GM19035 (cell line): Measurements from ENCODE around the gene MSL1.

ENCODE experiments used
- ATAC-seq: cut with Tn5 transposase; IDR thresholded peaks from one replicate; pipeline ENCODE4 v1.9.1; 2021; ENCODE audit not compliant: unreplicated experiment

The MSL1 gene

GRCh38 chr17:40121181-40122135 lies at the start of gene MSL1:
Gene MSL1, plus strand, starts transcription at chr17:40121971. Its CDS starts 642 bp downstream, at chr17:40122613.
- peak; percentile 57 for ATAC-seq

- no peak for ATAC-seq
These were observed 49.6 kb upstream of the MSL1 start for GRCh38 chr17:40072040-40072734.

GRCh38 chr17:40072735-40073346 lies 48.9 kb upstream of the MSL1 start:
- no peak for ATAC-seq

- ATAC-seq = no peak
These were observed 48.2 kb upstream of the MSL1 start for GRCh38 chr17:40073454-40074174.

- no peak for ATAC-seq
These were observed 47.6 kb upstream of the MSL1 start for GRCh38 chr17:40074175-40074512.

GRCh38 chr17:40074871-40075200 lies 46.9 kb upstream of the MSL1 start:
- no peak for ATAC-seq

GRCh38 chr17:40075201-40075941 lies 46.4 kb upstream of the MSL1 start:
- no peak for ATAC-seq

- no peak for ATAC-seq
These were observed 45.8 kb upstream of the MSL1 start for GRCh38 chr17:40075942-40076498.

GRCh38 chr17:40076591-40076990 lies 45.2 kb upstream of the MSL1 start:
- no peak for ATAC-seq

GRCh38 chr17:40079545-40079944 lies 42.2 kb upstream of the MSL1 start:
- no peak for ATAC-seq

GRCh38 chr17:40084477-40084876 lies 37.3 kb upstream of the MSL1 start:
- ATAC-seq = no peak

- no peak for ATAC-seq
These were observed 35.4 kb upstream of the MSL1 start for GRCh38 chr17:40086150-40087044.

- ATAC-seq = no peak
These were observed 34.5 kb upstream of the MSL1 start for GRCh38 chr17:40087049-40087794.

GRCh38 chr17:40087903-40088718 lies 33.7 kb upstream of the MSL1 start:
- no peak for ATAC-seq

- no peak for ATAC-seq
These were observed 32.5 kb upstream of the MSL1 start for GRCh38 chr17:40089077-40089895.

- ATAC-seq = no peak
These were observed 31.3 kb upstream of the MSL1 start for GRCh38 chr17:40090237-40091119.
